Hematopoietic multipotent progenitor cell treated with erythropoietin and hydrocortisone succinate and interleukin-3 and kit ligand, for 17 days (in vitro differentiated cells): ENCODE results near the gene BTAF1.

ENCODE experiments used
- DNase-seq: peaks from one replicate; pipeline ENCODE4 v3.0.0-alpha.2; 2015; ENCODE audit warnings: low spot score

The BTAF1 gene

DNA sequence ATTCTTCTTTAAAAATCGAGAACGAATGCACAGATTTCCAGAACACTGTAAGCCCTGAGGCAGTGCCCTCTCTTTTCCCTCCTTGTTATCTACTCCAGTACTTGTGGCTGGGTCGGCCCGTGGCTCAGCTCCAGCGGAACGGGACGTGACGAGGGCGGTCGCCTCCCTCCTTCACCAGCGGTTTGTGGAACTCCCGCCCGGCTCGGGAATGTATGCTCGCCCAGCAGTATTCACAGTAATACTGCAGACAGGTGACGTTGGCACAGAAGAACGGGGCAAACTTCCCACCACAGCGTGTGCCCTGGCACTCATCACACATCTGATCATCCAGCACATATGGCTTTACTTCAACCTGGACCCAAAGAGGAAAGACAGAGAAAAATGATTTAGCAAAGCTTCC lies 128.5 kb downstream of the BTAF1 start:
- DNase-seq: no peak

DNA sequence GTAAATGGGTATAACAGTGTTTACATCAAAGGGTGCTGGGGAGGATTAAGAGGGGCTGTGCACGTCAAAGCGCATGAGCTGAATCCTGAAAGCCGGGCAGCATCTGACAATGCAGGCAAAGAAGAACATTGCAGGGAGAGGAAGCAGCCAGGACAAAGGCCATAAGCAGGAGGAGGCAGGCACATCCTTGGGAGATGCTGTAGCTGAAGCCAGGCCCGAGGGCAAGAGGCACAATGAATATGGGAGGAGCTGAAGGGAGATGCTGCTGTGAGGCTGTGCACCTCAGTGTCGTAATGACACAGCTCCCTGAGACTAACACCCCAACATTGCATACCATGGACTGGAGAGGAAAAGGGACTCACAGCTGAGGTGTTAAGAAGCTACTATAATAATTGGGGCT lies 129.2 kb downstream of the BTAF1 start:
- DNase-seq: no peak

DNA sequence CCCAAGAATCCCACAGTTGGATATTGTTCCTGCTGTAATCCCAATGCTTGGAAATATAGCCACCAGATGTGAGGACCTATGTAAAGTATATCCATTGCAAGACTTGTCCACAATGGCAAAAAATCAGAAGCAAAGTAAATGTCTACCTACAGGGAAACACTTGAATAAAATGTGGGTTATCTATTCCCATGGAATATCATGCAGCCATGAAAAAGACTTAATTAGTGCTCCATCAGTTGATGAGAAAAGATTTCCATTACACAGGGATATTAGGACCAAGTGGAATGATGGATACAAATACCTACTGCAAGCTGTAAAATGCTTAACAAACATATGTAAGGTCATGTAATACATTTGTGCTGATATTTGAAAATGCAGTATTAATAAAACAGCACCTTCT lies 131.2 kb downstream of the BTAF1 start:
- DNase-seq: no peak

DNA sequence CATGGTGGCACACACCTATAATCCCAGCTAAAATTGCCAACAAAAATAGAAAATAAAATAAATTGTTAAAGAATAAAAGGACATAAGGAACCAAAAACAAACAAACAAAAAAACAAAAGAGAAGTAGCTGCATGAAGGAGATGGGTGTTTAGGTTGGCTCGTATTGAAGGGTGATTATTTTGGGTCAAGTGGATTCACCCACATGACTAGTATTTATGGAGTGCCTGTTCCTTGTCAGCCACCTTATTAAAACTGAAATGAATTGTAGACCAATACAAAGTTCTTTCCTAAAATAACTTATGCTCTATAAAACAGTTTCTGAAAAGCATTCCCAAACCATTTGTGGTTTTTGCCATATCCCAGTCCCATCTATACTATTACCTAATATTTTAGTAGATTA lies 138.7 kb downstream of the BTAF1 start:
- DNase-seq: no peak

DNA sequence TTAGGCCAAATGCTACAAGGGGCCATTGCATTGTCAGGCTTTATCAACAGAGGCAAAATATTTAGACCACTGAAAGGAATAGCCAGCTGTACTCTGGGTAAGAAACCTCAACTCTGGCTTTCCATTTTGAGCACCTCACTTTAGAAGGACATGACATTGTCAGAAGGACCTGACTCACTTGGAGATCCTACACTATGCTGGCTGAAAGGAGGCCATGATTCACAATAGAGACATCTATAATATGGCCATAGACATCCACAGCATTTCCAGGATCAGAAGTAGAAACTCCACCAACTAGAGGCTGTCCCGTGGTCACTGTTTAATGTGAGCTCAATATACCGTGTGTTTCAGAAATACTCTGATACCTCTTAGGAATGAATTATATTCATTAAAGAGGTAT lies 140.9 kb downstream of the BTAF1 start:
- no peak for DNase-seq

DNA sequence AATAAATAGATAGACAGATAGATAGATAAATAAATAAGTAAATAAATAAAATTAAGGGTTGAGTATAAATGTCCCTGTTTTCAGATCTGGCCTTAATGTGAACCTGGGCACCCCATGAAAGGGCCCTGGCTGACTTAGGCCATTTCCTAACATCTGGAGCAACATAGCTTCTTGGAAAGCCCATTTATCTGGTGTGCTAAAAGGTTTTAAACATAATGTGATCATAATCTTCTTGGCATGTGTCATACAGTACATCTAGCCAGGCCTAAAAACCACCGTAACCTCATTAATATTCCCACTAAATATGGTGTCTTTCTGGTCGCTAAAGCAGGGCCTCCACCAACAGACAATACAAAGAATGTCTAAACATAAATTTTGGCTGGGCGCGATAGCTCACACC lies 142.8 kb downstream of the BTAF1 start:
- DNase-seq: no peak

DNA sequence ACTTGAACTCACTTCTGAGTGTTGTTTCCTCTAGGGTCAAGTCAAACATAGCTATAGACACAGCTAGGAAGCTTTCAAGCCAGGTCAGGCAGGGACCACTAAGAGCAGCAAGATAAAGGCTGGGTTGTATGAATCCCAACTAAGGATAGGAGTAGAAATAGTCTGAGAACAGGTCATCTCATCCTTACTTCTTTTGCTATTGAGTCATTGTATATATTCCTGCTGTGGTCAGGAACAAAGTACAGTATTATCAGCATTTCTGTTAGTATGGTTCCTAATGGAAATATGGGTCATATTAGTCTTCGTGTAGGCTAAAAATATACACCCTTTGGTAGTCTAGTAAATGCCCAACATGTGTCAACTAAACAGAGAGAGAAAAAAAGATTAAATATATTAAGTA lies 145.3 kb downstream of the BTAF1 start:
- DNase-seq: no peak

DNA sequence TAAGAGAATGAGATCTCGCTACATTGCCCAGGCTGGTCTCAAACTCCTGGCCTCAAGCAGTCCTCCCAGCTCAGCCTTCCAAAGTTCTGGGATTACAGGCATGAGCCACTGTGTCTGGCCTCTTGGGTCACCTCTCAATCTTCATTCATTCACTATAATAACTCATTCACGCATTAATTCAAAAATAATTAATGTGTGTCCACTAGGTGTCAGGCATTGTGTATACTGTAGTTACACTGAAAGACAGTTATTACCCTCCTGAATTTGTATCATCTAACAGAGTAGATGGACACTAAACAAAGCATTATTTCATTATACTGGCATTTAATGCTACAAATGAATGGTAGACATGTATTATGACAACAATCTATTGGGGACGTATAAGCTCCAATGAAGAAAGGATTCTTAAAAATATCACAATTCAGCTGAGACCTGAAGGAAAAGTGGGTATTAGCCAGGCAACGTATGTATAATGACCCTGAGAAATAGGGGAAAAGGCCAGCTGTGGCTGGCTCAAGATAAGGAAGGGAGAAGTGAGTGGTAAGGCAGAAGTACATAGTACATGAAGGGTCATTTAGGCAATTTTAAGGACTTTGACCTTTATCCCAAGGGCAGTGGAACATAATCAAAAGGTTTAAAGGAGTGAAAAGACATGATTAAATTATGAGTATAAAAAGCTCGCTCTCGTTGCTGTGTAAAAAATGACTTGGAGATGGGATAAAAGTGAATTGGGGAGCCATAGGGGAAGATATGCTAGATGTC lies 150.7 kb downstream of the BTAF1 start:
- no peak for DNase-seq

DNA sequence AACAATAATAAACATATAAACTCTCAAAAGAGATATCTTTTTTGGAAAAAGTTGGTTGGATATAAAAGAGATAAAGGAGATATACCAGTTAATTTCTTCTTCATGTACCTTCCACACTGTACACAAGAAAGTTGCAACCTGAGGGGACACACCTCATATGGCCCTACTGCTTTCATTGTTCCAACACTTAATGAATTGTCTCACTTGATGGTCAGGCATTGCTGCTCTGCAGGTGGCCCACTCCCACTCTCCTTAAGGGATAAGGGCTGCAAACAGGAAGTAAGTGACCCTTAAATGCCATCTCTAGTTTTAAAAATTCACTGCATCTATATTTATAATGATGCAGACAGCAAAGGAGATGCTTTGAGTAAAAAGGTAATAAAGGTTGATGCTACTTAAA lies 152.3 kb downstream of the BTAF1 start:
- DNase-seq: no peak

DNA sequence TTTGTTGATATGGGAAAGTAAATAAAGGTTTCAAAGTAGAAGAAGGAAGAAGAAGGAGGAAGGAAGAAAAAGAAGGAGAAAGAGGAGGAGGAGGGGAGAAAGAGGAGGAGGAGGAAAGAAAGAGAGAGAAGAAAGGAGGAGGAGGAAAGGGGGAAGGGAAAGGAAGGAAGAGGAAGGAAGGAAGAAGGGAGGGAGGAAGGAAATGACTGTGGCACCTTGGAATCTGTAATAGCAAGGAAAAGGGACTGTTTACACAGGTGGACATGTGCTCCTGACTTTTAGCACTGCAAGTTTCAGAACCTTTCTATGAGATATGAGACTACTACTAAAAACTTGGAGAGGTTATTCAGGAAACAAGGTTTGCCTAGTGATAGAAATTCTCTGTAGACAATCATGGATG lies 153.2 kb downstream of the BTAF1 start:
- DNase-seq: no peak

DNA sequence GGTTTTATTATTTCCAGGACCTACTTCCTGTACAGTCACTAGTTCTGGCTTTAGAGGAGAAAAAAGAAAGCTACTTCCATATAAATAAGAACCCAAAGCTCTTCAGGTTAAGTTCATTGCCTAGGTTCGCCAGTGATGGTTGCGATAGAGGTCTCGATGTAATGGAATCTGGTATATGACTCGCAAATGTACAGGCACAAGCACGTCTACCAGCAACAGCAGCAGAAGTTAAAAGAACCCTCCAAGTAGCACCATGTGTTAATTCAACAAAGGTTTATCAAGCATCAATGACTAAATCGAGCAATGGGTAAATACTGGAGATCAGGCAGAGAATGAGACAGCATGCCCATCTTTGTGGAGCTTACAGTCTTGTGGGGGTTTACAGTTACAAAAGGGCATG lies 155.4 kb downstream of the BTAF1 start:
- no peak for DNase-seq
